ENCODE data around the gene CDC42BPA. TPM values are rescaled to one million over a fixed set of nuclear protein-coding genes. Genes with fewer than 3 reads are reported as not detected.

The CDC42BPA gene
- polyA plus RNA-seq, 1 donor (not counting 4 experiments of a cell fraction or from before 2014, with no cell fraction given): 9.2 TPM

DNA sequence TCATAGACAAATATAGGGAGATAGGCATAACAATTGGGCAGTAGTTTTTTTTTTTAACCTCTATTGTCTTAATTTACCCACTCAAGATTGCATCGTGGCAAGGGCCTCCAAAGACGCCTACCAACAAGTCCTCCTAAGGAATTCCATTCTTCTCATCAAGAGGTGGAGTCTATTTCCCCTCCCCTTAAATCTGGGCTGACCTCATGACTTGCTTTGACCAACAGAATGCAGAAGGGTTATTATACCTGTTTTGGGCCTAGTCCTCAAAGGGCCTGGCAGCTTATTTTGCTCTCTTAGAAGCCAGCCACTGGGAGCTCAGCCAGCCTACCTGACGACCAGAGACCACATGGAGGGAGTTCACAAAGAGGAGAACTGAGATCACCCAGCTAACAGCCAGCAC is 285.9 kb downstream of the CDC42BPA start:
- Histone ChIP-seq H3K4me3 (ENCODE audit: control insufficient read depth in 2 of 3, extremely low read depth in 1 of 3, insufficient read depth in 2 of 3, low read depth in 1 of 3, low read length in 3 of 3) (no peak overlapping the region), H3K9me3 (ENCODE audit: control insufficient read depth, low read depth, low read length) (no peaks in the 10 kb centered on the region), H4K20me1 (ENCODE audit: control insufficient read depth, extremely low read depth, insufficient read depth, low read length) (no peaks in the 10 kb centered on the region), H2AFZ (ENCODE audit: control insufficient read depth, low read length) (no peak overlapping the region), H3K4me2 (ENCODE audit: control insufficient read depth, extremely low read depth, insufficient read depth, low read depth, low read length) (no peak overlapping the region), H3K4me1 (ENCODE audit: control insufficient read depth, extremely low read depth, insufficient read depth, low read length) (no peaks in the 10 kb centered on the region), H3K27ac (ENCODE audit: control insufficient read depth, insufficient read depth, low read length) (no peak overlapping the region), H3K27me3 (ENCODE audit: control insufficient read depth, extremely low read depth, insufficient read depth, low read length) (no peaks in the 10 kb centered on the region), H3K9ac (ENCODE audit: control insufficient read depth, extremely low read depth, insufficient read depth, low read length) (no peak overlapping the region), H3K9me1 (ENCODE audit: control insufficient read depth, extremely low read depth, insufficient read depth, low read length) (no peaks in the 10 kb centered on the region), H3K36me3 (ENCODE audit: control insufficient read depth in 2 of 2, extremely low read depth in 1 of 2, insufficient read depth in 2 of 2, low read length in 2 of 2) (peaks cover 0 to 4% of the 10 kb centered on the region in 2 experiments), H3K79me2 (ENCODE audit: control insufficient read depth, insufficient read depth, low read length) (no peaks in the 10 kb centered on the region)
- TF ChIP-seq EZH2 (IDR thresholded peaks at IDR 0.05; ENCODE audit: low read length): no peak
- TF ChIP-seq, protein P1, sequence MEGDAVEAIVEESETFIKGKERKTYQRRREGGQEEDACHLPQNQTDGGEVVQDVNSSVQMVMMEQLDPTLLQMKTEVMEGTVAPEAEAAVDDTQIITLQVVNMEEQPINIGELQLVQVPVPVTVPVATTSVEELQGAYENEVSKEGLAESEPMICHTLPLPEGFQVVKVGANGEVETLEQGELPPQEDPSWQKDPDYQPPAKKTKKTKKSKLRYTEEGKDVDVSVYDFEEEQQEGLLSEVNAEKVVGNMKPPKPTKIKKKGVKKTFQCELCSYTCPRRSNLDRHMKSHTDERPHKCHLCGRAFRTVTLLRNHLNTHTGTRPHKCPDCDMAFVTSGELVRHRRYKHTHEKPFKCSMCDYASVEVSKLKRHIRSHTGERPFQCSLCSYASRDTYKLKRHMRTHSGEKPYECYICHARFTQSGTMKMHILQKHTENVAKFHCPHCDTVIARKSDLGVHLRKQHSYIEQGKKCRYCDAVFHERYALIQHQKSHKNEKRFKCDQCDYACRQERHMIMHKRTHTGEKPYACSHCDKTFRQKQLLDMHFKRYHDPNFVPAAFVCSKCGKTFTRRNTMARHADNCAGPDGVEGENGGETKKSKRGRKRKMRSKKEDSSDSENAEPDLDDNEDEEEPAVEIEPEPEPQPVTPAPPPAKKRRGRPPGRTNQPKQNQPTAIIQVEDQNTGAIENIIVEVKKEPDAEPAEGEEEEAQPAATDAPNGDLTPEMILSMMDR (optimal IDR thresholded peaks at IDR 0.05 in 1 of 3, IDR thresholded peaks at IDR 0.05 in 1 of 3, conservative IDR thresholded peaks at IDR 0.05 in 1 of 3; ENCODE audit: extremely low read depth in 1 of 3, insufficient read depth in 2 of 3, low read length in 3 of 3): no peak
- dilution Hi-C loops (cut with MboI; ENCODE audit: extremely low pct_ligation_motif_present, low sequenced_read_pairs): no loop called here
- DNase-seq (ENCODE audit: low read depth, low spot score) (no peak), FAIRE-seq (no peak)

GRCh38 chr1:227016990-227017389 is 301.3 kb downstream of the CDC42BPA start:
- Histone ChIP-seq H3K9me3 (ENCODE audit: control insufficient read depth, low read depth, low read length) (no peaks in the 10 kb centered on the region), H3K27me3 (ENCODE audit: control insufficient read depth, extremely low read depth, insufficient read depth, low read length) (no peaks in the 10 kb centered on the region), H3K4me3 (ENCODE audit: control insufficient read depth in 2 of 3, extremely low read depth in 1 of 3, insufficient read depth in 2 of 3, low read depth in 1 of 3, low read length in 3 of 3) (no peak overlapping the region), H3K4me2 (ENCODE audit: control insufficient read depth, extremely low read depth, insufficient read depth, low read depth, low read length) (no peak overlapping the region), H3K9me1 (ENCODE audit: control insufficient read depth, extremely low read depth, insufficient read depth, low read length) (no peaks in the 10 kb centered on the region), H3K79me2 (ENCODE audit: control insufficient read depth, insufficient read depth, low read length) (no peaks in the 10 kb centered on the region), H3K4me1 (ENCODE audit: control insufficient read depth, extremely low read depth, insufficient read depth, low read length) (no peaks in the 10 kb centered on the region), H3K36me3 (ENCODE audit: control insufficient read depth in 2 of 2, extremely low read depth in 1 of 2, insufficient read depth in 2 of 2, low read length in 2 of 2) (peaks cover 6 to 7% of the 10 kb centered on the region in 2 experiments), H2AFZ (ENCODE audit: control insufficient read depth, low read length) (no peak overlapping the region), H3K27ac (ENCODE audit: control insufficient read depth, insufficient read depth, low read length) (no peak overlapping the region), H3K9ac (ENCODE audit: control insufficient read depth, extremely low read depth, insufficient read depth, low read length) (no peak overlapping the region), H4K20me1 (ENCODE audit: control insufficient read depth, extremely low read depth, insufficient read depth, low read length) (no peaks in the 10 kb centered on the region)
- DNase-seq (ENCODE audit: low read depth, low spot score) (no peak), FAIRE-seq (no peak)
- TF ChIP-seq, protein P1 (optimal IDR thresholded peaks at IDR 0.05 in 1 of 3, IDR thresholded peaks at IDR 0.05 in 1 of 3, conservative IDR thresholded peaks at IDR 0.05 in 1 of 3; ENCODE audit: extremely low read depth in 1 of 3, insufficient read depth in 2 of 3, low read length in 3 of 3): no peak
- no peak for TF ChIP-seq EZH2 (IDR thresholded peaks at IDR 0.05; ENCODE audit: low read length)
- dilution Hi-C loops (cut with MboI; ENCODE audit: extremely low pct_ligation_motif_present, low sequenced_read_pairs): no loop called here
